ENCODE data around the gene RGS12. TPM values are rescaled to one million over a fixed set of nuclear protein-coding genes. Genes with fewer than 3 reads are reported as not detected.

Gene RGS12
- polyA plus RNA-seq, 1 of the 3 experiments (the other 2 are of a cell fraction) = 18.4 TPM

DNA sequence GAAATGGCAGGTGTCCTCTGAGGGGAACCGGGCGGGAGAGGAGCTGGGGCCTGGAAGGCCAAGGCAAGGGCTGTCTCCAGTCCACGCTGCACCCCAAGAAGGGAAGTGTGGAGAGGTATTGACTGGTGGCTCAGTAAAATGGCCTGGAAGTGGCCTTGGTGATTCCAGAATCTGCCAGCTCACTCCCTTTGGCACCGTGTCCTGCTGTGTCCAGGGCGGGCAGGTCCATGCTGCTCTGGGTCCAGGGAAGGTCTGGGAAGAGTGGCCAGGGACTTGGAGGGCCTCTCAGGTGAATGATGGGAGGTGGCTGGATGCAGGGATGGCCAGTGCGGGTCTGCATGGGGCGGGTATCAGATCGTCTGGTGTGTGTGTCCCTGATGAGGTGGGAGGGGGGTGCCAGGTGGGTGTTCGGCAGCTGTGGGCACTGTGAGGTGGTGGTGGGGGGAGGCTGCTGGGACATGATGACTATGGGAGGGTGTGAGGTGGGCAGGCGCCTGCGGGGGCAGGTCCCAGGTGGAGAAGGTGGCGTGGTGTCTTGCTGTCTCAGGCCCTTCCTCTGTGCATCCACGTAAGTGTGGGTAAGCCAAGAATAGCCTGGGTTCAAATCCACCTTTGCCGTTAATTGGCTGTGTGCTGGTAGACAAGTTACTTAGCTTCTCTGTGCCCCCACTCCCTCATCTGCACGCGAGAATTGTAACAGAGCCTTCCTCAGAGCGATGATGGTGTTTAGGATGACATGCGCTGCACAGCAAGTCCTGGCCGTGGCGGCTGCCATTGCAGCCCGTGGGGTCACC lies 17.7 kb downstream of the RGS12 start:
- Histone ChIP-seq H3K27ac (ENCODE audit: low read depth in 2 of 2, low read length in 1 of 2) (no peak overlapping the region), H4K20me1 (ENCODE audit: insufficient read depth) (peaks cover 65% of the 10 kb centered on the region), H3K27me3 (ENCODE audit: insufficient read depth) (no peaks in the 10 kb centered on the region), H3K9me3 (no peaks in the 10 kb centered on the region), H3K4me3 (ENCODE audit: low read depth in 2 of 2, low read length in 1 of 2) (no peak overlapping the region), H3K4me2 (no peak overlapping the region), H3K9me2 (no peaks in the 10 kb centered on the region), H3K79me2 (ENCODE audit: insufficient read depth) (peaks cover 78% of the 10 kb centered on the region), H2AFZ (ENCODE audit: low read depth) (no peak overlapping the region), H3K9ac (no peak overlapping the region), H3K4me1 (ENCODE audit: control insufficient read depth in 1 of 2, insufficient read depth in 2 of 2, low read depth in 1 of 2, low read length in 1 of 2) (peaks cover 6 to 17% of the 10 kb centered on the region in 2 experiments; a peak in 3 of 4 replicates), H3K36me3 (replicated peaks in 1 of 2; ENCODE audit: control insufficient read depth in 1 of 2, insufficient read depth in 2 of 2, low read length in 1 of 2) (peaks cover 0 to 3% of the 10 kb centered on the region in 2 experiments), H3F3A (replicated peaks; ENCODE audit: insufficient read depth) (no peaks in the 10 kb centered on the region)
- TF ChIP-seq USF1 (IDR thresholded peaks at IDR 0.05; ENCODE audit: borderline replicate concordance, low read depth) (no peak), NRF1 (IDR thresholded peaks at IDR 0.05; ENCODE audit: low read depth, low read length) (no peak), ELF1 (IDR thresholded peaks at IDR 0.05) (no peak), EP300 (IDR thresholded peaks at IDR 0.05; ENCODE audit: borderline replicate concordance in 1 of 2, low read depth in 1 of 2, low read length in 1 of 2) (no peak), RFX5 (IDR thresholded peaks at IDR 0.05; ENCODE audit: low read length) (no peak), SIN3A (IDR thresholded peaks at IDR 0.05; ENCODE audit: borderline replicate concordance, low read depth, low read length) (no peak), ZBTB33 (IDR thresholded peaks at IDR 0.05; ENCODE audit: borderline replicate concordance, low read depth) (no peak), MEF2A (IDR thresholded peaks at IDR 0.05; ENCODE audit: borderline replicate concordance, low read depth) (no peak), JUND (IDR thresholded peaks at IDR 0.05) (no peak), MAX (IDR thresholded peaks at IDR 0.05; ENCODE audit: low read depth) (no peak), YY1 (IDR thresholded peaks at IDR 0.05; ENCODE audit: low read depth) (no peak), TEAD4 (IDR thresholded peaks at IDR 0.05; ENCODE audit: borderline replicate concordance, insufficient read depth) (no peak), GATA2 (CRISPR knock-in tag; IDR thresholded peaks at IDR 0.05) (no peak), TCF12 (IDR thresholded peaks at IDR 0.05) (no peak)
- TF ChIP-seq, protein P1, sequence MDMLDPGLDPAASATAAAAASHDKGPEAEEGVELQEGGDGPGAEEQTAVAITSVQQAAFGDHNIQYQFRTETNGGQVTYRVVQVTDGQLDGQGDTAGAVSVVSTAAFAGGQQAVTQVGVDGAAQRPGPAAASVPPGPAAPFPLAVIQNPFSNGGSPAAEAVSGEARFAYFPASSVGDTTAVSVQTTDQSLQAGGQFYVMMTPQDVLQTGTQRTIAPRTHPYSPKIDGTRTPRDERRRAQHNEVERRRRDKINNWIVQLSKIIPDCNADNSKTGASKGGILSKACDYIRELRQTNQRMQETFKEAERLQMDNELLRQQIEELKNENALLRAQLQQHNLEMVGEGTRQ (IDR thresholded peaks at IDR 0.05; ENCODE audit: borderline replicate concordance, low read depth, low read length) = no peak
- TF ChIP-seq, protein P2, sequence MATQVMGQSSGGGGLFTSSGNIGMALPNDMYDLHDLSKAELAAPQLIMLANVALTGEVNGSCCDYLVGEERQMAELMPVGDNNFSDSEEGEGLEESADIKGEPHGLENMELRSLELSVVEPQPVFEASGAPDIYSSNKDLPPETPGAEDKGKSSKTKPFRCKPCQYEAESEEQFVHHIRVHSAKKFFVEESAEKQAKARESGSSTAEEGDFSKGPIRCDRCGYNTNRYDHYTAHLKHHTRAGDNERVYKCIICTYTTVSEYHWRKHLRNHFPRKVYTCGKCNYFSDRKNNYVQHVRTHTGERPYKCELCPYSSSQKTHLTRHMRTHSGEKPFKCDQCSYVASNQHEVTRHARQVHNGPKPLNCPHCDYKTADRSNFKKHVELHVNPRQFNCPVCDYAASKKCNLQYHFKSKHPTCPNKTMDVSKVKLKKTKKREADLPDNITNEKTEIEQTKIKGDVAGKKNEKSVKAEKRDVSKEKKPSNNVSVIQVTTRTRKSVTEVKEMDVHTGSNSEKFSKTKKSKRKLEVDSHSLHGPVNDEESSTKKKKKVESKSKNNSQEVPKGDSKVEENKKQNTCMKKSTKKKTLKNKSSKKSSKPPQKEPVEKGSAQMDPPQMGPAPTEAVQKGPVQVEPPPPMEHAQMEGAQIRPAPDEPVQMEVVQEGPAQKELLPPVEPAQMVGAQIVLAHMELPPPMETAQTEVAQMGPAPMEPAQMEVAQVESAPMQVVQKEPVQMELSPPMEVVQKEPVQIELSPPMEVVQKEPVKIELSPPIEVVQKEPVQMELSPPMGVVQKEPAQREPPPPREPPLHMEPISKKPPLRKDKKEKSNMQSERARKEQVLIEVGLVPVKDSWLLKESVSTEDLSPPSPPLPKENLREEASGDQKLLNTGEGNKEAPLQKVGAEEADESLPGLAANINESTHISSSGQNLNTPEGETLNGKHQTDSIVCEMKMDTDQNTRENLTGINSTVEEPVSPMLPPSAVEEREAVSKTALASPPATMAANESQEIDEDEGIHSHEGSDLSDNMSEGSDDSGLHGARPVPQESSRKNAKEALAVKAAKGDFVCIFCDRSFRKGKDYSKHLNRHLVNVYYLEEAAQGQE (IDR thresholded peaks at IDR 0.05; ENCODE audit: low read depth, low read length) = no peak
- CTCF ChIA-PET = interaction anchor here (0.7 kb wide), 1 partner anchor 36 kb away, joined by 3 read pairs; no protein-coding TSS in a partner anchor
- POLR2A ChIA-PET = interaction anchor here (1.6 kb wide), 1 partner anchor 17 kb away, joined by 5 read pairs; no protein-coding TSS in a partner anchor
- WGBS (ENCODE audit: low lambda C conversion rate) = 91% methylated on average over 16 of the region's 21 CpGs
- no peak for DNase-seq

Data from SK-N-SH (cell line).